ENCODE data around the gene NXN.

GRCh38 chr17:1006054-1006453, 26.5 kb upstream of the NXN start:
- TF ChIP-seq CTCF (IDR thresholded peaks at IDR 0.05) (no peak), EZH2 (IDR thresholded peaks at IDR 0.05; ENCODE audit: borderline replicate concordance, insufficient read depth, low read depth, low read length, poor library complexity, severe bottlenecking) (no peak)

Measured in B cell (primary cell).